GM18519 (cell line): ENCODE data around the gene ANAPC15.
A peak's percentile ranks its signal among the peaks of the same experiment; 100 is the strongest.

Experiments used
- ATAC-seq: cut with Tn5 transposase; IDR thresholded peaks from one replicate; pipeline ENCODE4 v1.9.1; 2021; ENCODE audit warnings: mild to moderate bottlenecking, moderate library complexity; ENCODE audit not compliant: unreplicated experiment, low FRiP score

The ANAPC15 gene

DNA sequence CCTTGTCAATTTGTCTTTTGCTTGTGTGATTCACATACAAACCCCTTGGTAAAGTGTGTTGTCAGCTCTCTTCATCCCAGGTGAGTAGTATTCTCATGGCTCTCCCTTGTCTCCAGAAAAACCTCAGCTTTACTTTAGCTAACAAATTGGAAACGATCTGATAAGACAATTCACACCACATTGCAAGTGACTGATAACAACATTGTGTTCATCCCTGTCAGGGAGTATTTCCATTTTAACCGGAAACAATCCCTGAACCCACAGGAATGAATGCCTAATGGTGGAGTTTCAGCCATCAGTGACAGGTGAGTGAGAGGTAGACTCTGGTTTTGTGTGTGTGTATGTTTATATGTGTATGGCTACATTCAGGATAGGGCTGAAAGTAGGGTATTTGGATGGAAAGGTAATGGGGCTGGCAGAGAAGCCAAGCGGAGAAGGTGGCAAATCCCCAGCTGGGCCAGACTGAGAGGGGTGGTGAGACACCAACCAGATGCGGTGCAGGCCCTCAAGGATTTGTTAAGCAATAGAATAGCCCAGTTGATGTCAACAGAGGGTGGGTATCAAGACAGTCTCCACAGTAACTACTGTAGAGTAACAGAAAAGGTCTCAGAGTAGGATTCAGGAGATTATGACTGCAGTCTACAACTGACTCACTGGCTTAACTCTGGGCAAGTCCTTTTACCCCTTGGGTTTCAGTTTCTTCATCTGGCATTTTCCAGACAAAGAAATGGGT is 24.3 kb downstream of the ANAPC15 start:
- ATAC-seq, result no peak

DNA sequence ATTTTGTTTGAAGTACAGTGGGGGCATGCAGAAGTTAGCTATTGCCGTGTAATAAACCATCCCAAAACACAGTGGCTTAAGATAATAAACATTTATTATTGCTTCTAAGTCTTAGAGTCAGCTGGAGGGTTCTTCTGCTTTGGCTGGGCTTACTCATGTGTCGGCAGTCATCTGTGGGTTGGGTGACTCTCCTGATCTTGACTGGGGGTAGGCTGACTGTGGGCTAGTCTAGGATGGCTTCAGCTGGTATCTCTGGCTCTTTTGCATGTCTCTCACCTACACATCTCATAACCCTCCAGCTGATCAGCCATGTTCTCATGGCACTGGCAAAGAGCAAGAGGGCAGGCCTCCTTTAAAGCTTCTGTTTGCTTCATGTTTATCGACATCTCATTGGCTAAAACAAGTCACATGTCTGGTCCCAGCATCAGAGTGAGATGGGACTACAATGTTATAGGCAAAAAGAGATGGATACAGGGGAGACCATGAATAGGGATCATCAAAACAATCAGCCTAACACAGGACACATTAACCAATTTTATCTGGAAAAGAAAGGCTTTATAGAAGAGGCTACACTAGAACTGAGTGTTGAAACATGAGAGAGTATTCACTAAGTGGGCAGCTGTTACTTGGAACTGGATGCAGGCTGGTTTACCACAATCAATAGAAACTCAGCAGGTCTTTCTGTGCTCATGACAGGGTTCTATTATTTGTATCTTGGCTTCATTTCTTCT is 26.7 kb downstream of the ANAPC15 start:
- no peak for ATAC-seq

DNA sequence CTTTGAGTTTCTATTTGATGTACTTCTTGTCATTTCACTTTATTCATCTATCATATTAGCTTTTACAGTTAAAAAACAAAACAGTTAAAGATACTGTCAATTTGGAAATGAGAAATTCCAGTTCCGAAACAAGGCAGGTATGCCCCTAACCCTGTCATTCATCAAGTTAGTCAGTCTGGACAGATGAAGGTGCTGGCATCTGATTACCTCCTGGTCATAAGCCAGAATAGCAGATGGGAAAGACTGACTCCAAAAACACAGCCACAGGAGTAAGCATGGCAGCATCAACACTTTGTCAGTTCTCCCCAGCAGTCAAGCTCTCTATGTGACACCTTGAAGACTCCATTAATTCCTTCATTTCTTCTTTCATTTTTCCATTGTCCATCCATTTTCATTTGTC is 27.5 kb downstream of the ANAPC15 start:
- ATAC-seq, result no peak

DNA sequence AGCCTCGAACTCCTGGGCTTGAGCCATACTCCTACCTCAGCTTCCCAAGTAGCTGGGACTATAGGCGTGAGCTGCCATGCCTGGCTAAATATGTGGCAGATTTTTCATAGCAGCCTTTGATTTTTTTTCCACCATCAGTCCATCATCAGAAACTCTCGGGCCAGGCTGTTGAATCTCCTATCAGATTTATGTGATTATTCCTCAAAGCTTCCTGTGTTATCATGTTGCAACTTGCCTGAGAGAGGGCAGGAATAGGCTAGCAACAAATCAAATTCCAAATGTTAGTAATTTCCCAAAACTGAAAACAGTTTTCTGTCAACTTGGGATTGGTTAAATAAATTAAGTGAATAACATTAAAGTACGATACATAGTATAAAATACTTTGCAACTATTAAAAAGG is 28.4 kb downstream of the ANAPC15 start:
- no peak for ATAC-seq

DNA sequence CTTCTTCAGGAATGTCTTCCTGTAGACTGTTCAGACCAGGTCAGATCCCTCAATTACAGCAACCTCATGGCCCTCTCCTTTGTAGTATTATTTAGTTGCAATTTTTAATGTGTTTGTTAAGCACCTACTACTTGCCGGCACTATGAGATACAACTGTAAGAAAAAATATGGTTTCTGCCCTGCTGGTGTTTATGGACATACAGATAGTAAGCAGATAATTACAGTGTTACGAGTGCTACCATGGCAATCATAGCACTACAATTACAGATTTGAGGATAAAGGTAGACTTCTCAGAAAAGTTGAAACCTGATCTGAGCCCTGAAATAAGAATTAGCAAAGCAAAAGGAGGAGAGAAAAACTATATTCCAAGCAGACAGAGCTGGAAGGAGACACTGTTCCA is 29.1 kb downstream of the ANAPC15 start:
- no peak for ATAC-seq

DNA sequence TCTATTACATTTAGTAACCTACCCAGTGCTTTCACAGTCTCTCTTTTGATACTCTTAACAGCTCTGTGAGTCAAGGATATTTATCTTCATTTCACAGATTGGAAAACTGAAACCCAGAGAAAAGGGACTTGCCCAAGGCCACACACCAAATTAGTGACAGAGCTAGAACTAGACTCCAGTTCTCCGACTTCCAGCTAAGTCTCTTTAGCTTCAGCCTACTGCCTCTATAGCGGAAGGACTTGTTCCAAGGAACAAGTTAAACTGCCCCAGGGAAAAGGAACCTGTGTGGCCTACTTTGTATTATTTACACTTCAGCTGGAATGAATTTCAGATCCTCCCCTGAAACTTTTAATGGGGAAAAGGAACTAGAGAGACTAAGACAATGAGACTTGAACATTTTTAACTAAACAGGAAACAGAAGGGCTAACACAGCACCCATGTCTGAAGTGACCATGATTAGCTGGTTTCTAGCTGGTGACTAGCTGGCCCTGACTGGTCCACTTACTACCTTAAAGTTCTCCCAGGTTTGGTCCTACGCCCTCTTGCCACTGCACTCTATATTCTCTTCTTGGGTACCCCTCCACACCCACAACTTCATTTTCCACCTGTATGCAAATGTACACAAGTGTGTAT is 30.6 kb downstream of the ANAPC15 start:
- no peak for ATAC-seq

DNA sequence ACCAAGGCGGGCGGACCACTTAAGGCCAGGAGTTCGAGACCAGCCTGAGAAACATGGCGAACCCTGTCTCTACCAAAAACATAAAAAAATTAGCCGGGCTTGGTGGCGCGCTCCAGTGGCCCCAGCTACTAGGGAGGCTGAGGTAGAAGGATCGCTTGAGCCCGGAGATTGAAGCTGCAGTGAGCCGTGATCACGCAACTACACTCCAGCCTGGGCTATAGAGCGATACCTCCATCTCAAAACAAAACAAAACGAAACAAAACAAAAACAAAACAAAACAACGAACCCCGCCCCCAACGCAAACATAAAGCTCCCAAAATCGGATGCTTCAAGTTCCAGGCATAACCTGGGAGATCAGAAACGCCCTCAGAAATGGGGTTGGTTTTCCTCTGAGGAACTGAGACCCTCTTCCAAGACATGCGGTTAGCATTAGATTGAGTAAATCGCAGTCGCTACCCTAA is 31.3 kb downstream of the ANAPC15 start:
- ATAC-seq, result no peak

DNA sequence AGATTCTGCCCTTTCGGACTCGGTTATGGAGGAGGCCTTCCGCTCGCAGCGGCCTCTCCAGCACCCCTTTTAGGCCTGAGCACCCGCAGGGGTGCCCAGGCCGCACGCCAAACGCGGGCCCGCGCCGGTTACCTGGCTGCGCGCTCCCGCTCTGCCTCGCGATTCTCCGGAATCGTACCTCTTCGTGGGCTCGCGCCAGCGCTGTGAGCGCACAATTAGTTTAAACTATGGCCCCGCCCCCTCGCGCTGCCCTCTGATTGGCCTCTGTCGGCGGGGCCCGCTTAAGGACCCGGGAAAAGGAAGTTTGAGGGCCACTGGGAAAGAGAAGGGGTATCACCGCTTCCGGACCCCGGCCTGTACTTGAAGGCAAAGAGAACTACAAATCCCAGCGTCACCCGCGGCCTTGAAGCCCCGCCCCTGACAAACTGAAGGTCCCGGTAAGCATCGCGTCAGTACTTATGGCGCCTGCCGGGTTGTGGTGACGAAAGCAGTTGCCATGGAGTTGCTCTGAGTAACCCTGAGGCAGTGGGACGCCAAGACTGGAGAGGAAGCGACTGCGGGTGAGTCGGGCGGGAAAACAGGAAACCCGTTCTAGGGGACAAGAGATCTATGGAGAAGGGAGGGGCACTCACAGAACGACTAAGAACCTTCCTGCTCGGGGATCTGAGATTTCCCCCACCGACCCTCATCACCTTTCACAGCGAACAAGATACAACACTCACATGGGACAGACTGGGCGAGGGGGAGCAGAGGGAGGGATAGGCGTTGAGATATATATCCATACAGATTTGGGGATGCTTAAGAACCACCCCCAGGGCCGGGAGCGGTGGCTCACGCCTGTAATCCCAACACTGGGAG is 31.9 kb downstream of the ANAPC15 start, which contains the start of the genes LRRC51 and NUMA1:
TSS of gene LRRC51 (plus strand) at position 525 of the 858 bp plus-strand sequence. CDS start 8,234 bp downstream, outside the sequence.
TSS of gene NUMA1 (minus strand) at position 217 of the 858 bp plus-strand sequence. CDS start 44,599 bp downstream, outside the sequence.
- peak; percentile 83 for ATAC-seq

DNA sequence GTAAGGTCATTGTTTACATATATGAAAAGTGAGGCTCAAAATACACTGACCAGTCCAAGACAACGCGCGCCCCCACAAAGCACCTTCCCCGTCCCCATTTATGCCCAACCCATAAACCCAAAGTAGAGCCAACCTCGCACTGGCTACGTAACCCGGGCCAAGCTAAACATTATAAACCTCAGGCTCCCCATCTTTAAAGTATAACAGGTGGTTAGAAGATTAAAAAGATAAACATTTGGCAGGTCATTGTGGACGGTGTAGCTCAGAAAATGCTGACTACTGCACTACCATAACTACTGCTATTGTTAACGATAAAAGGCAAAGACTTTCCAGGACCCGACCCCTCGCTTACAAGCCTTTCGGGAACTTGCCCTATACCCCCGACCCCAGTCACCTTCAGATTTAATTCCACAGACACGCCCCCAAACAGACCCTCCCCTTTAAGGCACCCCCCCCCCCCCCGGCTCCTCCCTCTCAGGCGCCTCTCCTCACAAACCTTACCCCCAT is 32.6 kb downstream of the ANAPC15 start:
- ATAC-seq, result no peak

DNA sequence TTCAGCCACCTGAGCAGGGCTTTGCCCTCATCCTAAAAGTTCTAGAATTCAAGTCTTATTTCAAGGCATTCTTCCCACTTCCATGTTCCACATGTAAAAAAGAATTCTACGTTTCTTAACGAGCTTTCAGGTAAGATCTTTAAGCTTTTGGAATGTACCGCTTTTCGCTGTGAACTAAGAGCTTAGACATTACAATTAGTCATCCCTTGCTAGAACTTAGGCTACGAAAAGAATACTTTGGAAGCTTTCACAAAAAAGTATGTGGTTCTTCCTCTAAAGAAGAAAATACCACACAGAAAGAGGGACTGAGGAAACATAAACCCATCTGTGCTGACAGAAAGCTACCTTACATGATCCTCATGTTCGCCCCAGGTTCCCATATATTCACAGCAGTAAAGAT is 34.0 kb downstream of the ANAPC15 start:
- ATAC-seq, result no peak

DNA sequence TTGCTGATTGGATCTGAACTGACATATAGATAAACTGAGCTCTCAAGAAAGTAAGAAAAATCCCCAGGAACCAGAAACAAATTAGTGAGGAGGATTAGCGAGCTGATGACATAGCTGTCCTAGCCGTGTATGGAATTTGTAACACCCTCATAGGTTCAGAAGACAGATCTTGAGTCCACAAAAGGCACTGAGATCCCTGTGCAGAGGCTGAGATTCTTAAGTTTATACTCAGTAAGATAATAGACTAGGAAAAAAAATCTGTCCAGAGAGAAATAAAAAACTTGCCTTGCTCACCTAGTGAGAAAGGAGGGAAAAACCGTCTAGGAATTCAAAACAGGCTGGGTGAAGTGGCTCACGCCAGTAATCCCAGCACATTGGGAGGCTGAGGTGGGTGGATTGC is 36.7 kb downstream of the ANAPC15 start:
- ATAC-seq, result no peak

DNA sequence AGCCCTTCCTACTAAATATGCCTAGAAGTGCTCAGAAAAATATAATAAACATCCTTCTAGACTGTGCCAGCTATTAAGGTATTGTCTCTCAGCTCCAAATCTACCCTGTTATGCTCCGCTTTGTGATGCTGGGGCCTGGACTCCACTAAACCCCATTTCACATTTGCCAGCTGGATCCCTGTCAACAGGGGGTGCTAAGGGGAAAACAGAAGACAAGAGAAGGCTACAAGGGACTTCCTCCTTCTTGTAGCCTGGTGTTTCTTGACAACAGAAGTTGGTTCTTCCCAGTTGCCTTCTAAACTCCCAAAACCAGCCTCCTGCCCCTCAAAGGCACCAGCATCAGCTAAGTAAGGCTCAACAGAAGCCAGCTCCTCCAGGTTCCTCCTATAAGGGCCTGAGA is 37.4 kb downstream of the ANAPC15 start:
- ATAC-seq, result no peak

DNA sequence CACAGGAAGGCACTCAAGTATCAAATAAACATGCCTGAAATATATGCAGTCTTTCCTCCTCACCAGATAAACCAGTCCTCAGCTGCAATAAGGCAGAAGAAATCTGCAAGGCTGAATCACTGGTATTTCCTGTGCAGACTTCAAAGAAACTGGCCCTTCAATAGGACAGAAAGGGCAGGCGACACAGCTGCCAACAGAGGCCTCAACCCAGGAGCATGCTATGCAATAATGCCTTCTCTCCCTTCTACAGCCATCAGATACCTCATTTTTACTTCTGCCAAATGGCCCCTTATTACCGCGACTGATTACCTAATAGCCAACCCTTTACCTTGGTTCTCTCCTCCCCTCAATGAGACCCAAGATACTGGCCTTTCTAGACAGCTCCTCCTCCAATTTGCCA is 40.1 kb downstream of the ANAPC15 start:
- ATAC-seq, result no peak

DNA sequence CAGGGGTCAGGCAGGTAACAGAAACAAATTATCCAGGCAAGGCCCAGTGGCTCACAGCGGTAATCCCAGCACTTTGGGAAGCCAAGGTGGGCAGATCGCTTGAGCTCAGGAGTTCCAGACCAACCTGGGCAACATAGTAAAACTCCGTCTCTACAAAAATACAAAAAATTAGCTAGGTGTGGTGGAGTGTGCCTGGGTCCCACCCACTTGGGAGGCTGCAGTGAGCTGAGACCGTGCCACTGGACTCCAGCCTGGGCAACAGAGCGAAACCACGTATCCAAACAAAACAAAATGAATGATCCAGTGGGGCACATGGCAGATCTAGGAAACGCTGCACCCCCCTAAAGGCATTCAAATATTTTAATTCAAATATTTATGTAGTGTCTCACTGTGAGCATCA is 42.0 kb downstream of the ANAPC15 start:
- no peak for ATAC-seq

DNA sequence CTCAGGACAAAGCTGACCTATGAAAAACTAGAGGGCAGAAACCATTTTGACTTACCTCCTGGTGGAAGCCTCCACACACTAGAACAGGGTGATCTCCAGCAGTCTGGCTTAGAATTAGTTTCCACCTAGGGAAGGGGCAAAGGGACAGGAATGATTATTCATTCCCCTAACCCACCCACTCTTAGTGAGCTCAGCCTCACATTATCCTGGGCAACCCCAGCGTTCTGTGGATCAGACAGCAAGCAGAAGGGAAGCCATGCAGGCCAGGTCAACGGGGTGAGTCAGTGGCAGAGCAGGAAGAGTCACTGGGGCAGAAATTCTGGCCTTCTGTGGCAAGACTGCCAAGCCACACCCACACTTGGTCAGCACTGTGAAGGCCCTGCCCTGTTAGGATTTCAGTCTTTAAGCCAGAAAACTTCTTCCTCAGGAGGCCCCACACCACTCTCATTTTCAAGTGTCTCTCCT is 42.7 kb downstream of the ANAPC15 start:
- ATAC-seq, result no peak

DNA sequence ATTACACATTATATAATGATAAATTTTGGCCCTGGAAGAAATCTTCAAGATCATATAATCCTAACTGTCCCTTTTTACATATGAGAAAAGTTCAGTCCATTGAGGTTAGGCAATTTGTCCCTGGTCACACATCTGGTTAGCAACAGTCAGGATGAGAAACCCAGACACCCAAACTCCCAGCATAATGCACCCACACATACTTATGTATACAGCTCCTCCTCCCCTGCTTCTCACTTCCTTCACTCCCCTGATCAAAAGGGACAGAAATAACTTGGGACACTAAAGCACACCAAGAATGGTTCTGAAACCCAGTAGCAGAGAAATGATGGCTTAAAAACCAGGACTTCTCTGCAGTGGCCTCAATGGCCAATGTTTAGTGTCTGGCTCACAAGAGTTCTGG is 43.3 kb downstream of the ANAPC15 start:
- no peak for ATAC-seq

DNA sequence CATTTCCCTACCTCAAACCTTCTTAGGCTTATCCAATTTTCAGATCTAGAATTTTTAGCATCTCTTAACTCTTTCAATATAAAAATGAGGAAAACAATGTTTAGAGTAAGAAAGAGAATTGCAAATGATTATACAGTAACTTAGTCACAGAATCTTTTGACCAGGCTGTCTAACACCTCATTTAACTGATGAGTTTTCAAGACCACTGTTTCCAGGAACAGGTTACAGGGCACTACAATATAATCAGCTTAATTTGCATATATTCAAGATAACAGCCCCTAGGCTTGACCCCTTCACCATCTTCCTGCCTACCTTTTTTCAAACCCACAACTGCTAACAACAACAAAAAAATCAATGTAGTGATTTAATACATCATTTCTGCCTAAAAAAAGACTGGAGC is 44.8 kb downstream of the ANAPC15 start:
- ATAC-seq, result no peak

DNA sequence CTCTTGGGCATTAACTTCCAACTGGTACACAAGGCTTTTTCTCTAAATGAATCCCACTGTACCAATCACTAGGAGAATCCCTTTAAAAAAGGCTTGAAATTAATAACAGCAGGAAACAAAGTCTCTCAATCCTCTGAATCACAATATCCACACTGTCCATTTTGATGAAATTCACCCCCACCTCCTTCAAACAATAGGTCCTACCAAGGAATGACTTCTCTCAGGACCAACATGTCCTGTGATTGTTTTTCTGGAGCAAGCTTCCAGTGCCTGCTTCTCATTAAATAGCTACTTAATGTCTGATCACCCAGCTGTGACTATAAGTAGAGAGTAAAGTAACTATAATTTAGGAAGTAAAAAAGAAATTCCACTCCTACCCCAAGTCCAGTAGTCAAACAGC is 45.2 kb downstream of the ANAPC15 start:
- ATAC-seq, result no peak

DNA sequence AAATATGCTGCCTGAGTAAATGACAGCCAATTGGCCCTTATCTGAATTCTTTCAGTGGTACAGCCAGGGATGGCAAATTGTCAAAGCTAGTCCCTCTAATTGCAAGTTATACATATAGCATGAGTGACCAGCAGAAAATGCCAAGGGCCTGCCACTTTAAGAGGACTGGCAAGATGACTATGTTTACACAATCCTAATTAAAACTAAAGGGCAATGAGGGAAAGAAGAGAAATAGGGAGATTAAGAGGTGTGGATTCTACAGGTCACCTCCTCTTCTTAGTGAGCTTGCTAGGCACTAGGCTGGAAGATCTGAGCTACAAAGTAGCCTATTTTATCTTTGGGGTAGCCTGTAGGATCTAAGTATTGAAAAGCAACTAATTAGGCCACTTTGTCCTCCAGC is 45.6 kb downstream of the ANAPC15 start:
- no peak for ATAC-seq

DNA sequence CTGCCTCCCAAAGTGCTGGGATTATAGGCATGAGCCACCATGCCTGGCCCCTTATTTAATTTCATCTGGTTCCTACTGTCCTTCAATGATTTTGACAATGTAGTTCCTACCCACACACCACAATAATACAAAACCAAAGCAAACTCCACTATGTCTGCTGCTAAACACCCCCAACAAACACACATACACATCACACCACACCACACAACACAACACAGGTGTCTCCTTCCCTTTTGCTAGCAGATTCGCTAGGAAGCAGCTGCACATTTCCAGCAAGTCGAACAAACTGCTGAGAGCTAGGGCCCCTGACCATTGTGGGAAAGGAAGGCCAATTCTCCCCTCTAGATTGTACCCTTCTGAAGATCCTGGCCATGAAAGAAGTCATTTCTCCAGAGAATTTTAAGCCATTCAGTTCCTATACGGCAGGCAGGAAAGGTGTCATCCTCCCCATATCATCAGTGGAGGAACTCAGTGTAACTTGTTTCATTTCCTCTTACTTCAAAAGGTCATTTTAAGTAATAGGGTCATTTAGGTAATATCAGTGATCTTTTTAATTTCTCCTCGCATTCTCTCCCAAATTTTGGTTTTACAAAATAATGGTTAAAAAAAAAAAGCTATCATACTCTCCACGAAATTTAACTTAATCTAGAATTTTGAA is 50.6 kb downstream of the ANAPC15 start:
- no peak for ATAC-seq
